GM12892 (cell line): ENCODE measurements around the gene ELK4.

Experiments used
- POLR2A ChIP-seq: IDR thresholded peaks from 2 replicates; pipeline ENCODE4 v1.6.1; 2011; ENCODE audit warnings: low read depth, low read length, control low read depth
- POLR2AphosphoS5 ChIP-seq: IDR thresholded peaks from 2 replicates; pipeline ENCODE4 v1.6.1; 2011; ENCODE audit warnings: low read depth, low read length, control low read depth

GRCh38 chr1:205677167-205677566 is 45.4 kb upstream of the ELK4 start:
- TF ChIP-seq POLR2A: no peak
- TF ChIP-seq POLR2AphosphoS5: no peak
